ENCODE data around the gene SLX9. TPM values are rescaled to one million over a fixed set of nuclear protein-coding genes. Genes with fewer than 3 reads are reported as not detected.
A peak's percentile ranks its signal among the peaks of the same experiment; 100 is the strongest.

SLX9 gene
- total and polyA plus RNA-seq, 8 donors, result 10.5 to 21.7 (median 13.6) TPM

- DNase-seq (peak in 1 of 6 donors; percentile 59), FAIRE-seq (no peak), ATAC-seq (no peak)
- peaks cover 6 to 16% (median 9%) of the 10 kb centered on the region in 3 donors for H3K4me1 ChIP-seq
- TF ChIP-seq CTCF (IDR thresholded peaks at IDR 0.05), result no peak
- no peaks in the 10 kb centered on the region for H3K27me3 ChIP-seq
- intact Hi-C loops (cut with DNase I), result no loop called here
- WGBS, 2 donors, result 78 to 89% methylated on average over 18 of the region's 18 CpGs
- no peaks in the 10 kb centered on the region for H3K36me3 ChIP-seq
- H3K4me3 ChIP-seq, result no peak overlapping the region
- no peaks in the 10 kb centered on the region for H3K9me3 ChIP-seq
- H3K27ac ChIP-seq, result no peak overlapping the region
These were observed 25.5 kb upstream of the SLX9 start for GRCh38 chr21:44914176-44914874.

GRCh38 chr21:44916965-44917364 lies 22.9 kb upstream of the SLX9 start:
- ATAC-seq, result peak in 1 of 4 donors; percentile 12
- H3K4me1 ChIP-seq, result no peaks in the 10 kb centered on the region
- TF ChIP-seq CTCF (IDR thresholded peaks at IDR 0.05), result no peak

GRCh38 chr21:44917446-44918106 lies 22.3 kb upstream of the SLX9 start:
- intact Hi-C loops (cut with DNase I), result no loop called here
- Histone ChIP-seq H3K9me3 (no peaks in the 10 kb centered on the region), H3K4me3 (no peak overlapping the region), H3K27me3 (peaks cover 0 to 8% (median 0%) of the 10 kb centered on the region in 4 donors), H3K36me3 (no peaks in the 10 kb centered on the region), H3K27ac (no peak overlapping the region), H3K4me1 (no peaks in the 10 kb centered on the region)
- ATAC-seq, result no peak
- no peak for TF ChIP-seq CTCF (IDR thresholded peaks at IDR 0.05)
- WGBS, 2 donors, result 59 to 74% methylated on average over 15 of the region's 15 CpGs
- no peak for FAIRE-seq
- DNase-seq, result no peak

More at GRCh38 chr21:44916965-44917364, 22.9 kb upstream of the SLX9 start:
- Histone ChIP-seq H3K9me3 (no peaks in the 10 kb centered on the region), H3K36me3 (no peaks in the 10 kb centered on the region), H3K27me3 (peaks cover 0 to 8% (median 0%) of the 10 kb centered on the region in 4 donors), H3K4me3 (no peak overlapping the region), H3K27ac (no peak overlapping the region)
- no peak for DNase-seq
- FAIRE-seq, result no peak
- 55 to 58% methylated on average over 7 of the region's 7 CpGs for WGBS, 2 donors
- intact Hi-C loops (cut with DNase I), result no loop called here

- DNase-seq (peak in 1 of 6 donors; percentile 50), ATAC-seq (no peak), FAIRE-seq (no peak)
- WGBS, 2 donors, result 48 to 65% methylated on average over 12 of the region's 12 CpGs
- no peak overlapping the region for H3K27ac ChIP-seq
- H3K4me3 ChIP-seq, result no peak overlapping the region
- intact Hi-C loops (cut with DNase I), result no loop called here
- TF ChIP-seq CTCF (IDR thresholded peaks at IDR 0.05), result no peak
- H3K36me3 ChIP-seq, result no peaks in the 10 kb centered on the region
- no peaks in the 10 kb centered on the region for H3K9me3 ChIP-seq
- no peaks in the 10 kb centered on the region for H3K4me1 ChIP-seq
- H3K27me3 ChIP-seq, result peaks cover 0 to 8% (median 0%) of the 10 kb centered on the region in 4 donors
These were observed 21.7 kb upstream of the SLX9 start for GRCh38 chr21:44918107-44918470.

- no peaks in the 10 kb centered on the region for H3K36me3 ChIP-seq
- H3K4me3 ChIP-seq, result no peak overlapping the region
- FAIRE-seq (no peak), DNase-seq (no peak), ATAC-seq (no peak)
- intact Hi-C loops (cut with DNase I), result no loop called here
- H3K4me1 ChIP-seq, result no peaks in the 10 kb centered on the region
- H3K27me3 ChIP-seq, result peaks cover 0 to 8% (median 0%) of the 10 kb centered on the region in 4 donors
- no peak for TF ChIP-seq CTCF (IDR thresholded peaks at IDR 0.05)
- no peaks in the 10 kb centered on the region for H3K9me3 ChIP-seq
- H3K27ac ChIP-seq, result no peak overlapping the region
- WGBS, 2 donors, result 39 to 45% methylated on average over 13 of the region's 13 CpGs
These were observed 21.2 kb upstream of the SLX9 start for GRCh38 chr21:44918581-44919033.
